HepG2 (cell line): ENCODE results near the gene FUT3. TPM values are rescaled to one million over a fixed set of nuclear protein-coding genes. Genes with fewer than 3 reads are reported as not detected.

Experiments
- CEBPB ChIP-seq: IDR thresholded peaks from 2 replicates; pipeline ENCODE4 v1.6.1; 2011; ENCODE audit warnings: low read depth, low read length, improper control_type of control experiment, borderline replicate concordance
- HNRNPLL ChIP-seq: fragments of 200-400 bp; formaldehyde crosslinking; IDR thresholded peaks from 2 replicates; pipeline ENCODE4 v1.6.1; 2017; ENCODE audit warnings: mild to moderate bottlenecking, low read depth, low read length; ENCODE audit not compliant: poor library complexity, severe bottlenecking
- JARID2 ChIP-seq: sonication (generic); formaldehyde crosslinking; IDR thresholded peaks from 2 replicates; pipeline ENCODE4 v1.8.1; 2023; ENCODE audit warnings: missing genetic modification reagents, inconsistent platforms; ENCODE audit not compliant: insufficient replicate concordance
- PHF5A ChIP-seq: IDR thresholded peaks from one replicate; pipeline ENCODE4 v1.6.1; 2018; ENCODE audit warnings: low read depth, missing genetic modification reagents; ENCODE audit not compliant: unreplicated experiment
- SMYD3 ChIP-seq: sonication (generic); formaldehyde crosslinking; IDR thresholded peaks from 2 replicates; pipeline ENCODE4 v1.8.1; 2023; ENCODE audit warnings: mild to moderate bottlenecking, missing genetic modification reagents
- SP140L ChIP-seq: sonication (generic); formaldehyde crosslinking; IDR thresholded peaks from 2 replicates; pipeline ENCODE4 v1.4.0; 2020; ENCODE audit warnings: missing genetic modification reagents, borderline replicate concordance
- XBP1 ChIP-seq: sonication (generic); formaldehyde crosslinking; IDR thresholded peaks from 2 replicates; pipeline ENCODE4 v1.5.0; 2020; ENCODE audit warnings: missing genetic modification reagents
- ZBTB8A ChIP-seq: sonication (generic); formaldehyde crosslinking; IDR thresholded peaks from 2 replicates; pipeline ENCODE4 v1.4.0; 2020; ENCODE audit warnings: mild to moderate bottlenecking, low read depth, missing genetic modification reagents, borderline replicate concordance
- ZNF234 ChIP-seq: sonication (generic); formaldehyde crosslinking; conservative IDR thresholded peaks from 2 replicates; pipeline ENCODE4 v1.5.1; 2020; ENCODE audit warnings: mild to moderate bottlenecking, missing genetic modification reagents
- ZNF264 ChIP-seq: sonication (generic); formaldehyde crosslinking; IDR thresholded peaks from 2 replicates; pipeline ENCODE4 v1.4.0; 2020; ENCODE audit warnings: missing genetic modification reagents
- ZNF878 ChIP-seq: sonication (generic); formaldehyde crosslinking; IDR thresholded peaks from 2 replicates; pipeline ENCODE4 v1.8.1; 2023; ENCODE audit warnings: mild to moderate bottlenecking, missing genetic modification reagents, moderate library complexity
- ZNF883 ChIP-seq: sonication (generic); formaldehyde crosslinking; IDR thresholded peaks from 2 replicates; pipeline ENCODE4 v1.5.1; 2020; ENCODE audit warnings: mild to moderate bottlenecking, missing genetic modification reagents; ENCODE audit errors: not compliant biosample characterization
- ZSCAN22 ChIP-seq: sonication (generic); formaldehyde crosslinking; IDR thresholded peaks from 2 replicates; pipeline ENCODE4 v1.4.0; 2020; ENCODE audit warnings: mild to moderate bottlenecking, missing genetic modification reagents
- ZSCAN29 ChIP-seq: sonication (generic); formaldehyde crosslinking; conservative IDR thresholded peaks from 2 replicates; pipeline ENCODE4 v1.4.0; 2020; ENCODE audit warnings: mild to moderate bottlenecking, missing genetic modification reagents
- polyA plus RNA-seq, 8 experiments: library from polyadenylated mRNA; depleted of rRNA in 3 of 8; stranded (reverse) in 7 of 8; unstranded in 1 of 8; fragments of >200 nt; fragmentation: Illumina TruSeq in 4 of 8; extraction: Trizol in 4 of 8; gene quantifications; 2 replicates each; pipeline versions ENCODE4 v1.2.1 to v1.2.3, GENCODE V29; 2011 to 2016; ENCODE audit warnings: low read depth in 4 of 8, missing spikeins in 1 of 8, mixed read lengths in 1 of 8; ENCODE audit not compliant: insufficient read depth in 1 of 8
- total RNA-seq, 5 experiments: library from RNA; depleted of rRNA; stranded (reverse); fragments of >200 nt; fragmentation: Illumina TruSeq; extraction: Trizol; gene quantifications; 2 replicates each; pipeline ENCODE4 v1.2.3, GENCODE V29; 2016; ENCODE audit warnings: low read depth in 1 of 5
- TF ChIP-seq, protein P1 (sequence below): sonication (generic); formaldehyde crosslinking; IDR thresholded peaks from 2 replicates; pipeline ENCODE4 v1.8.1; 2023; ENCODE audit warnings: missing genetic modification reagents, inconsistent platforms, borderline replicate concordance
- TF ChIP-seq, protein P2 (sequence below): sonication (generic); formaldehyde crosslinking; IDR thresholded peaks from 2 replicates; pipeline ENCODE4 v1.4.0; 2020; ENCODE audit warnings: missing genetic modification reagents, low read depth, mild to moderate bottlenecking, borderline replicate concordance
- TF ChIP-seq, protein P3 (sequence below): sonication (generic); formaldehyde crosslinking; IDR thresholded peaks from 2 replicates; pipeline ENCODE4 v1.5.0; 2020; ENCODE audit warnings: mild to moderate bottlenecking, missing genetic modification reagents, moderate library complexity
- TF ChIP-seq, protein P4 (sequence below): sonication (generic); formaldehyde crosslinking; IDR thresholded peaks from 2 replicates; pipeline ENCODE4 v1.4.0; 2020; ENCODE audit warnings: missing genetic modification reagents
- TF ChIP-seq, protein P5 (sequence below): sonication (generic); formaldehyde crosslinking; IDR thresholded peaks from 2 replicates; pipeline ENCODE4 v1.4.0; 2020; ENCODE audit warnings: missing genetic modification reagents

FUT3 gene
- total and polyA plus RNA-seq, 2 of the 13 experiments (the other 11 are each of a cell fraction or from before 2014, with no cell fraction given), result 0.53 to 1.1 TPM

DNA sequence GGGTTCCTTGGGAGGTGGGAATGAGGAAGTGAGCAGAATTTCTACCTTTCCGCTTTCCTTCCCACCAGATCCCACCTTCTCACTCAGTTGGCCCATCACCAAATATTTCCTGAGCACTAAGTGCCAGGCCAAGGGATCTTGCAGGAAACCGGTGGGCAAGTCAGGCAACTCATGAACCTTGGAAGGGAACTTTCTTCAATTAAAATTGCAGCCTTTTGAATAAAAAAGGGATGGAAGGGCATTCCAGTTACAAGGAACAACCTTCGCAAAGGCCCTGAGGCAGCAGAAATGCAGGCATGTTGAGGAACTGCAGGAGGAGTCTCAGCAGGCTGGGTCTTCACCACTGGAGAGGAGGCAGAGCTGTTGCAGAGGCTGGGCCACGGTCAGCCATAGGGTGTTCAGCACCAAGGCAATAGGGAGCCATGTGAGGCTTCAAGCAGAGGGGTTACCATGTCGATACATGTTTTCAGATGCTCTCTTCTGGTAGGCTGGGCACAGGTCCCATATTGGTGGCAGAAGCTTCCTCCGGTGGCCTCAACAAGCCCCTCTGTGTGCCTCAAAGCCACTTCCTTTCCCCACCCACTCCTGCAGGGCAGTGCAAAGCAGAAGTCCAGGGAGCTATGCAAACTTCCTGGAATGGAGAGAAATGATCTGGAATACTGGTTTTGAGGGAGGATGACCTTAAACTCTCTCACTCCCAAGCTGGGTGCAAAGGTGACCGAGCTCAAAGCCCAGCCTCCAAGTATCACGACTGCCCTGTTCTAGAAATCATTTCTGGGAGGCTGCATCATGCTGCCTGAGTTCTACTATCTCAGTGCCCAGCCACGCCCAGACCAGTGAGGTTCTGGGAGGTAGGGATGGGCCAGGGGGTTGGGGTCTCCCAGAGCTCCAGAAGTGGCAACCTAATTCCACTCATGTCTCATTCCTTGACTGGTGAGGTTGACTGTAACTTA lies 11.9 kb downstream of the FUT3 start, which contains the start of gene FUT6 (continued):
- TF ChIP-seq, protein P1, sequence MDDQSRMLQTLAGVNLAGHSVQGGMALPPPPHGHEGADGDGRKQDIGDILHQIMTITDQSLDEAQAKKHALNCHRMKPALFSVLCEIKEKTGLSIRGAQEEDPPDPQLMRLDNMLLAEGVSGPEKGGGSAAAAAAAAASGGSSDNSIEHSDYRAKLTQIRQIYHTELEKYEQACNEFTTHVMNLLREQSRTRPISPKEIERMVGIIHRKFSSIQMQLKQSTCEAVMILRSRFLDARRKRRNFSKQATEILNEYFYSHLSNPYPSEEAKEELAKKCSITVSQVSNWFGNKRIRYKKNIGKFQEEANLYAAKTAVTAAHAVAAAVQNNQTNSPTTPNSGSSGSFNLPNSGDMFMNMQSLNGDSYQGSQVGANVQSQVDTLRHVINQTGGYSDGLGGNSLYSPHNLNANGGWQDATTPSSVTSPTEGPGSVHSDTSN (CRISPR knock-in tag), result no peak
- TF ChIP-seq SP140L (CRISPR knock-in tag) (no peak), ZNF264 (no peak), ZSCAN22 (CRISPR knock-in tag) (peak; percentile 38; the same call in 1 of the 2 replicates), SMYD3 (CRISPR knock-in tag) (0 out of 2 replicates have a peak, but pooled peaks have one; percentile 2), CEBPB (no peak), ZNF878 (peak; percentile 56; the same call in 1 of the 2 replicates), ZSCAN29 (no peak), ZBTB8A (CRISPR knock-in tag) (no peak), ZNF883 (CRISPR knock-in tag) (no peak), JARID2 (CRISPR knock-in tag) (peak; percentile 60), XBP1 (CRISPR knock-in tag) (no peak), HNRNPLL (no peak), PHF5A (CRISPR knock-in tag) (no peak), ZNF234 (CRISPR knock-in tag) (no peak)
- TF ChIP-seq, protein P2, sequence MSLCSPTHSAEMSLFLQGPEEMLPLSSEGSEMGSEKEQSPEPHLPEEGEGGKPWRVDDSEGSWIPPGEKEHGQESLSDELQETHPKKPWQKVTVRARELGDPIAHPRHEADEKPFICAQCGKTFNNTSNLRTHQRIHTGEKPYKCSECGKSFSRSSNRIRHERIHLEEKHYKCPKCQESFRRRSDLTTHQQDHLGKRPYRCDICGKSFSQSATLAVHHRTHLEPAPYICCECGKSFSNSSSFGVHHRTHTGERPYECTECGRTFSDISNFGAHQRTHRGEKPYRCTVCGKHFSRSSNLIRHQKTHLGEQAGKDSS (CRISPR knock-in tag), result no peak; the same call in 1 of the 2 replicates
- TF ChIP-seq, protein P3, sequence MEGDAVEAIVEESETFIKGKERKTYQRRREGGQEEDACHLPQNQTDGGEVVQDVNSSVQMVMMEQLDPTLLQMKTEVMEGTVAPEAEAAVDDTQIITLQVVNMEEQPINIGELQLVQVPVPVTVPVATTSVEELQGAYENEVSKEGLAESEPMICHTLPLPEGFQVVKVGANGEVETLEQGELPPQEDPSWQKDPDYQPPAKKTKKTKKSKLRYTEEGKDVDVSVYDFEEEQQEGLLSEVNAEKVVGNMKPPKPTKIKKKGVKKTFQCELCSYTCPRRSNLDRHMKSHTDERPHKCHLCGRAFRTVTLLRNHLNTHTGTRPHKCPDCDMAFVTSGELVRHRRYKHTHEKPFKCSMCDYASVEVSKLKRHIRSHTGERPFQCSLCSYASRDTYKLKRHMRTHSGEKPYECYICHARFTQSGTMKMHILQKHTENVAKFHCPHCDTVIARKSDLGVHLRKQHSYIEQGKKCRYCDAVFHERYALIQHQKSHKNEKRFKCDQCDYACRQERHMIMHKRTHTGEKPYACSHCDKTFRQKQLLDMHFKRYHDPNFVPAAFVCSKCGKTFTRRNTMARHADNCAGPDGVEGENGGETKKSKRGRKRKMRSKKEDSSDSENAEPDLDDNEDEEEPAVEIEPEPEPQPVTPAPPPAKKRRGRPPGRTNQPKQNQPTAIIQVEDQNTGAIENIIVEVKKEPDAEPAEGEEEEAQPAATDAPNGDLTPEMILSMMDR (CRISPR knock-in tag), result 0 out of 2 replicates have a peak, but pooled peaks have one; percentile 6
- TF ChIP-seq, protein P4, sequence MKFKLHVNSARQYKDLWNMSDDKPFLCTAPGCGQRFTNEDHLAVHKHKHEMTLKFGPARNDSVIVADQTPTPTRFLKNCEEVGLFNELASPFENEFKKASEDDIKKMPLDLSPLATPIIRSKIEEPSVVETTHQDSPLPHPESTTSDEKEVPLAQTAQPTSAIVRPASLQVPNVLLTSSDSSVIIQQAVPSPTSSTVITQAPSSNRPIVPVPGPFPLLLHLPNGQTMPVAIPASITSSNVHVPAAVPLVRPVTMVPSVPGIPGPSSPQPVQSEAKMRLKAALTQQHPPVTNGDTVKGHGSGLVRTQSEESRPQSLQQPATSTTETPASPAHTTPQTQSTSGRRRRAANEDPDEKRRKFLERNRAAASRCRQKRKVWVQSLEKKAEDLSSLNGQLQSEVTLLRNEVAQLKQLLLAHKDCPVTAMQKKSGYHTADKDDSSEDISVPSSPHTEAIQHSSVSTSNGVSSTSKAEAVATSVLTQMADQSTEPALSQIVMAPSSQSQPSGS, result no peak
- TF ChIP-seq, protein P5, sequence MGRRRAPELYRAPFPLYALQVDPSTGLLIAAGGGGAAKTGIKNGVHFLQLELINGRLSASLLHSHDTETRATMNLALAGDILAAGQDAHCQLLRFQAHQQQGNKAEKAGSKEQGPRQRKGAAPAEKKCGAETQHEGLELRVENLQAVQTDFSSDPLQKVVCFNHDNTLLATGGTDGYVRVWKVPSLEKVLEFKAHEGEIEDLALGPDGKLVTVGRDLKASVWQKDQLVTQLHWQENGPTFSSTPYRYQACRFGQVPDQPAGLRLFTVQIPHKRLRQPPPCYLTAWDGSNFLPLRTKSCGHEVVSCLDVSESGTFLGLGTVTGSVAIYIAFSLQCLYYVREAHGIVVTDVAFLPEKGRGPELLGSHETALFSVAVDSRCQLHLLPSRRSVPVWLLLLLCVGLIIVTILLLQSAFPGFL, result no peak
